IPS DF 19.7 (cell line): ENCODE results near the gene CETP.
A peak's percentile ranks its signal among the peaks of the same experiment; 100 is the strongest.
"Not testable (repeated sequence)": the region's sequence is repeated elsewhere in the genome, so short reads cannot be mapped to it uniquely, and the experiment has no call there.

Experiments
- DNase-seq: peaks from one replicate; pipeline ENCODE4 v3.0.0-alpha.2; 2013; ENCODE audit warnings: low read depth, low spot score

Gene CETP

DNA sequence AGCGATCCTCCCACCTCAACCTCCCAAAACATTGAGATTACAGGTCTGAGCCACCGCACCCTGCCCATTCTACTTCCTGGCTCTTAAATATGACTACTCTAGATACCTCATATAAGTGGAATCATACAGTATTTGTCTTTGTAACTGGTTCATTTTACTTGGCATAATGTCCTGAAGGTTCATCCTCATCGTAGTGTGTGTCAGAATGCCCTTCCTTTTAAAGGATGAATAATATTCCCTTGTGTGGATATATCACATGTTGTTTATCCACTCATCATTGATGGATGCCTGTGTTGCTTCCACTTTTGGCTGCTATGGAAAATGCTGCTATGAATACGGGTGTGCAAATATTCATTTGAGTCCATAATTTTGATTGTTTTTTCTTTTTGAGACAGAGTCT lies 5.7 kb upstream of the CETP start:
- no peak for DNase-seq

DNA sequence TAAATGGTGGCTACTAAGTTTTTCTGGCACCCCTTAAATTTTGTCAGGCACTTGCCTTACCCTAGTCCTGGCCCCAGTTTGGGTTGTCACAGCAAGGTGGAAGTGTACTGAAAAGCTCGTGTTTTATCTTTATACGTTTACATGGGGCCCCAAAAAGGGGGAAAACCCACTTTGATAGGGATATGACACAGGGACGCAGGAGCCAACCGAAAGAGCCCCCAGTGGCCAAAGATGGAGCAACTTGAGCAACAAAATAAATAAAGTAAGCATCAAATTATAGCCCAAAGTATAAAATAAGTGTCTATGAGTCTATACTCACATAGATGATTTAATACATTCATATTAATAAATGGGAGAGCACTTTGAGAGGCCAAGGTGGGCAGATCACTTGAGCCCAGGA lies 5.0 kb upstream of the CETP start:
- DNase-seq, result no peak

- DNase-seq, result no peak
Measured at GRCh38 chr16:56960681-56961281, 969 bp upstream of the CETP start.

DNA sequence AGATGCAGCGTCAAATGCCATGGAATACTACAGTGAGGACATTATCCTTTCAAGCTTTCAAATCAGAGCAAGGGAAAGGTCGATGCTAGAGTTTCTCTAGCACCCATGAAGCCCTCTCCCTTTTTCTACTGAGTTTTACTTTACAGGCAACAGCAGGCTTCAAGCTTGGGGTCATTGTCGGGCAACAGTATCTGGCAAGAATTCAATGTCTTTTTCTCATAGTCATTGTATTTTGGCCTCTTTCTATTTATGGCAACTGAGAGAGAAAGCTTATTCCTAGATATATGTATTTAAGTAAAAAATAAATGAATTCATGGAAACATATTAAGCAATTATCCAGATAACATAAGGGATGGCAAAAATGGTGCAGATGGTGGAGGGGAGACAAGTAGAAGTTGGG lies 364 bp upstream of the CETP start:
- no peak for DNase-seq

DNA sequence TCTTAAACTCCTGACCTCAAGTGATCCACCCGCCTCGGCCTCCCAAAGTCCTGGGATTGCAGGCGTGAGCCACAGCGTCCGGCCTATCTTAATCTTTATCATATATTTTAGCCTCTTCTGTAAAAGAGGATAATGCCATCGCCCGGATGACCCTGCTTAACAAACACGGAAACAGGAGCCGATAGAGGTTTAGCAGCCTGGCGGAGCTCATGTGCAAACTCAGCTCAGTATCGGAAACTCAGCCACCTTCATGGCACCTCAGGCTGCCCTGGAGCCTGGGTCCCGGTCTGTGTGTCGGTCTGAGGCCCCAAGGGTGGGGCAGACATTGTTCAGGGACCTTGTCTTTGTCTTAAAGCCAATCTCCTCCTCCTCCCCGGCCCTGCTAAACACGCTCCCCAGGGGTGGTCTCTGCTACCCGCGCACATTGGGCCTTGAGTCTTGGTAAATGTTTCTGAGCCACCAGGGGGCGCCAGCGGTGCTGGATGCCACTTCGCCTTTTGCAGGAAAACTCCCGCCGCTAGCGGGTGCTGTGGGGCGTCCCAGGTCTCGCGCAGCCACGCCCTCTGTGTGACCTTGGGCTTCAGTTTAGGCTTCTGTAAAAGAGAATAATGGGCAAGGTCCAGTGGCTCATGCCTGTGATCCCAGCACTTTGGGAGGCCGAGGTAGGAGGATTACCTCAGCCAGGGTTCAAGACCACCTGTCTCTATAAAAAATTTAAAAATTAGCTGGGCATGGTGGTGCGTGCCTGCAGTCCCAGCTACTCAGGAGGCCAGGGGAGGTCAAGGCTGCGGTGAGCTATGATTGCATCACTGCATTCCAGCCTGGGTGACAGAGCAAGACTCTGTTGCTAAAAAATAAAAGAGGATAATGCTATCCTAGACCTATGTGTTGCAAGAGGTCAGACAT lies 2.7 kb downstream of the CETP start:
- DNase-seq, result peak; percentile 73

- no peak for DNase-seq
Measured at GRCh38 chr16:56965149-56966092, 3.7 kb downstream of the CETP start.

- DNase-seq, result no peak
Measured at GRCh38 chr16:56966093-56966475, 4.3 kb downstream of the CETP start.

DNA sequence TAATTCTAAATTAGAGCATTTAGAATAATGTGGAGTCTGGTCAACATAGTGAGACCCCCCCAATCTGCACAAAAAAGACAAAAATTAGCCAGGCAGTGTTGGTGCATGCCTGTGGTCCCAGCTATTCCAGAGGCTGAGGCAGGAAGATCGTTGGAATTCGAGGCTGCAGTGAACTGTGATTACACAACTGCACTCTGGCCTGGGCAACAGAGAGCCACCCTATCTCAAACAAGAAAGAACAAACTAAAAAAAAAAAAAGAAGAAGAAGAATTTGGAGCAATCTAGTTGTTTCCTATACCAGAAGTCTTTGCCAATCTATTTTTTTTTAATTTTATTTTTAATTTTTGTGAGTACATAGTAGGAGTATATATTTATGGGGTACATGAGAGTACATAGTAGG lies 6.0 kb downstream of the CETP start:
- no peak for DNase-seq

- no peak for DNase-seq
Measured at GRCh38 chr16:56969769-56970168, 8.0 kb downstream of the CETP start.

- DNase-seq, result no peak
Measured at GRCh38 chr16:56970934-56971767, 9.4 kb downstream of the CETP start.

- no peak for DNase-seq
Measured at GRCh38 chr16:56971768-56972043, 10.0 kb downstream of the CETP start.

DNA sequence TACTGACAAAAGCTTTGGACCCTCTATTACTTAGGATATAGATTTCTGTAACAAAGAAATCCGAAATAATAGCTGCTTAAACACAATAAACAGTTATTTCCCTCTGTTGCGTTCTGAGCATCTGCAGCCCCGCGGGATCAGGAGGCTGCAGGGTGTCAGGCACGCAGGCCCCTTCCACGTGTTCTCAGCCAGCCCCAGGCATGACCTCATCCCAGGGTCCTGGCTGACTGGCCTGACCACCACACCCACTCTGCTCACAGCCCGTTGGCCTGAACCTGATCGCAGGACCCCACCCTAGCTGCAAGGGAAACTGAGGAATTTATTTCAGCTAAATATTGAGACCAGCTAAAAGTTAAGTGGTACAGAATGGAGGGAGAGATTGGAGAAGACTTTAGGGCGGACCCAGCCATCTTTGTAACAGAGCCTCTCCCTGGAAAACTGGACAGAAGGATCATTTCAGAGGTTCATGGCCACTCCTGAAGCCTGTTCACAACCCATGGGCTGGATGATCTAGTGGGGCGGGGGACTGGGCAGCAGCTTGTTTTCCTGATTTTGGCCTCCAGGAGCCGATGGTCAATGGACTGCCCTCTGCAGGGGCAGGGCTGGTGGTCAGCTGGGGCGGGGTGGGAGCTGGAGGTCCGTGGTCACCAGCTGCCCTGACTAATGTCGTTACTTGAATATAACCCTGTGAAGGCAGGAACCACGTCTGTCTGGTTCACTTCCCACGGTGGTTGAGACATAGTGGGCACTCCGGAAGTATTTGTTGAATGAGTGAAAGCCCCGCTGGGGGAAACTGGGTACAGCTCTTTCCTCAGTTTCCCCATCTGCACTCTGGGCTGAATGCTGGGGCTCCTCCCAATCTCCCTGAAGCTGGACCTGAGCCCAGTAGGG lies 10.9 kb downstream of the CETP start:
- DNase-seq, result no peak

GRCh38 chr16:56973294-56973689 lies 11.5 kb downstream of the CETP start:
- DNase-seq, result no peak

- DNase-seq, result not testable (repeated sequence)
Measured at GRCh38 chr16:56973899-56974298, 12.1 kb downstream of the CETP start.

GRCh38 chr16:56974549-56975300 lies 13.0 kb downstream of the CETP start:
- DNase-seq, result no peak

- DNase-seq, result no peak
Measured at GRCh38 chr16:56975714-56976113, 14.0 kb downstream of the CETP start.

- DNase-seq, result no peak
Measured at GRCh38 chr16:56977216-56977615, 15.5 kb downstream of the CETP start.

GRCh38 chr16:56977823-56978430 lies 16.2 kb downstream of the CETP start:
- no peak for DNase-seq

DNA sequence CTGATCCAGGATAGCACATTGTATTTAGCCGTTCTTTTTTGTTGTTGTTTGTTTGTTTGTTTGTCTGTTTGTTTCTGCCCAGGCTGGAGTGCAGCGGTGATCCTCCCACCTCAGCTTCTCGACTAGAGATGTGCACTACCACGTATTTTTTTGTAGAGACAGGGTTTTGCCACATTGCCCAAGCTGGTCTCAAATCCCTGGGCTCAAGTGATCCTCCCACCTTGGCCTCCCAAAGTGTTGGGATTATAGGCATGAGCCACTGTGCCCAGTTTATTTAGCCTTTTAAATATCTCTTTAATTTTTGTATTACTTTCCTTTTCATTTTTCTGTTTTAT lies 18.4 kb downstream of the CETP start:
- no peak for DNase-seq
